ENCODE results near the gene PTGDR.

- TF ChIP-seq, protein P1, sequence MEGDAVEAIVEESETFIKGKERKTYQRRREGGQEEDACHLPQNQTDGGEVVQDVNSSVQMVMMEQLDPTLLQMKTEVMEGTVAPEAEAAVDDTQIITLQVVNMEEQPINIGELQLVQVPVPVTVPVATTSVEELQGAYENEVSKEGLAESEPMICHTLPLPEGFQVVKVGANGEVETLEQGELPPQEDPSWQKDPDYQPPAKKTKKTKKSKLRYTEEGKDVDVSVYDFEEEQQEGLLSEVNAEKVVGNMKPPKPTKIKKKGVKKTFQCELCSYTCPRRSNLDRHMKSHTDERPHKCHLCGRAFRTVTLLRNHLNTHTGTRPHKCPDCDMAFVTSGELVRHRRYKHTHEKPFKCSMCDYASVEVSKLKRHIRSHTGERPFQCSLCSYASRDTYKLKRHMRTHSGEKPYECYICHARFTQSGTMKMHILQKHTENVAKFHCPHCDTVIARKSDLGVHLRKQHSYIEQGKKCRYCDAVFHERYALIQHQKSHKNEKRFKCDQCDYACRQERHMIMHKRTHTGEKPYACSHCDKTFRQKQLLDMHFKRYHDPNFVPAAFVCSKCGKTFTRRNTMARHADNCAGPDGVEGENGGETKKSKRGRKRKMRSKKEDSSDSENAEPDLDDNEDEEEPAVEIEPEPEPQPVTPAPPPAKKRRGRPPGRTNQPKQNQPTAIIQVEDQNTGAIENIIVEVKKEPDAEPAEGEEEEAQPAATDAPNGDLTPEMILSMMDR (IDR thresholded peaks at IDR 0.05): no peak
- TF ChIP-seq POLR2A (IDR thresholded peaks at IDR 0.05) (no peak), EP300 (IDR thresholded peaks at IDR 0.05) (no peak)
Measured at GRCh38 chr14:52241087-52241793, 26.3 kb upstream of the PTGDR start.
